Cardiac muscle cell (in vitro differentiated cells and primary cell): ENCODE measurements around the gene TTC28. TPM values are rescaled to one million over a fixed set of nuclear protein-coding genes. Genes with fewer than 3 reads are reported as not detected.
A peak's percentile ranks its signal among the peaks of the same experiment; 100 is the strongest.

Source experiments
- DNase-seq, 2 donors: peaks; one replicate each; pipeline versions ENCODE4 v3.0.0 to v3.0.0-alpha.2; 2010 to 2017; ENCODE audit warnings: low read depth in 1 of 2, low spot score in 1 of 2
- H3K27ac ChIP-seq: fragments of 200-600 bp; sonication (generic); 2 replicates; pipeline ENCODE4 v1.5.1; 2016
- H3K27me3 ChIP-seq: fragments of 200-600 bp; sonication (generic); 2 replicates; pipeline ENCODE4 v1.6.0; 2016; ENCODE audit warnings: control low read depth
- H3K36me3 ChIP-seq: fragments of 200-600 bp; sonication (generic); 2 replicates; pipeline ENCODE4 v1.5.1; 2016; ENCODE audit warnings: control low read depth
- H3K4me1 ChIP-seq: fragments of 200-600 bp; sonication (generic); 2 replicates; pipeline ENCODE4 v1.8.1; 2017; ENCODE audit warnings: low read depth, mild to moderate bottlenecking, mixed run types
- H3K4me3 ChIP-seq: fragments of 200-600 bp; sonication (generic); 2 replicates; pipeline ENCODE4 v1.5.1; 2016; ENCODE audit warnings: mild to moderate bottlenecking
- H3K9me3 ChIP-seq: fragments of 200-600 bp; sonication (generic); 2 replicates; pipeline ENCODE4 v1.5.1; 2017; ENCODE audit warnings: low read depth, mild to moderate bottlenecking, control low read depth
- polyA plus RNA-seq: library from polyadenylated mRNA; unstranded; fragments of >200 nt; fragmentation: Nextera tagmentation; extraction: Ambion mirVana; gene quantifications from 2 replicates; pipeline ENCODE4 v1.2.1, GENCODE V29; 2016
- total RNA-seq: library from RNA; depleted of rRNA; stranded (reverse); fragments of >200 nt; gene quantifications from 2 replicates; pipeline ENCODE4 v1.2.3, GENCODE V29; 2016
- TF ChIP-seq, protein P1 (sequence below): IDR thresholded peaks from 2 replicates; pipeline ENCODE4 v1.5.1; 2012; ENCODE audit warnings: low read depth, mild to moderate bottlenecking, low read length

TTC28 gene
- total and polyA plus RNA-seq, 2 experiments from 2014 or later = 27.3 to 109 TPM

DNA sequence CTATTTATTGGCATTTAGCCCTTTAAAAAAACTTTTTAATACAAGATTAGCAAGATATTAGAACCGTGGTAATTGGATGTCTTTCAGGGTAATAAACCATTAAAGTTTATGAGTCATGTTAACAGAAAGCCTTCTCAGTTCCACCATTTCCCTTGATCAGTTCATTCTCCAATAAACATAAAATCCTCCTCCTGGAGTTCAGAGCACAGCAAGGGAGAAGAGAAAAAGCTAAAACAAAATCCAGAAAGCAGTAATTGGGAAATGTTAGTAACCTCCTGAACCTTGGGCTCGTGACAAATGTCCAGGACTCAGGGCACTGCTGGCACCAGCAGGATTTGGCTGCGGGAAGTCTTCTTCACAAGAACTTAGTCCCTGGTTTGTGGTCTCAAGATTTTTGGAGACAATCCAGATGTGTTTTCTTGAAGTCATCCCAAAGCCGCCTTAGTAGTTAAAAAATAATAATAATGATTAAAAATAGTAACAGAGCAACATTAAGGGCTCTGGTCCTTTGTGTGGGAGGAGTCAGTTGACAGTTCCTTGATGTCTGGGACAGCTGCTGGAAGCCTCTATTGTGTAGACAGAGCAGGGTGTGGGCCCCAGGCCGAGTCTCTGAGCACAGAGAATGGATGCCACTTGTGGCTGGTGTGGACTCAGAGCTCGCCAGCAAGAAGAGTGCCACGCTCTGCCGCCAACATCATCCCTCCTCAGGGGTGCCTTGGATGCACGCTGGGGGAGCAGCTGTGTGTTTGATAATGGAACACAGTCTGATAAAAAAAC is 717.2 kb downstream of the TTC28 start:
- Histone ChIP-seq H3K9me3 (no peaks in the 10 kb centered on the region), H3K27ac (peak overlapping the region; percentile 42), H3K4me3 (no peak overlapping the region), H3K36me3 (no peaks in the 10 kb centered on the region), H3K27me3 (no peaks in the 10 kb centered on the region), H3K4me1 (peaks cover 29% of the 10 kb centered on the region)
- DNase-seq = peak in 1 of 2 donors; percentile 32
- TF ChIP-seq, protein P1, sequence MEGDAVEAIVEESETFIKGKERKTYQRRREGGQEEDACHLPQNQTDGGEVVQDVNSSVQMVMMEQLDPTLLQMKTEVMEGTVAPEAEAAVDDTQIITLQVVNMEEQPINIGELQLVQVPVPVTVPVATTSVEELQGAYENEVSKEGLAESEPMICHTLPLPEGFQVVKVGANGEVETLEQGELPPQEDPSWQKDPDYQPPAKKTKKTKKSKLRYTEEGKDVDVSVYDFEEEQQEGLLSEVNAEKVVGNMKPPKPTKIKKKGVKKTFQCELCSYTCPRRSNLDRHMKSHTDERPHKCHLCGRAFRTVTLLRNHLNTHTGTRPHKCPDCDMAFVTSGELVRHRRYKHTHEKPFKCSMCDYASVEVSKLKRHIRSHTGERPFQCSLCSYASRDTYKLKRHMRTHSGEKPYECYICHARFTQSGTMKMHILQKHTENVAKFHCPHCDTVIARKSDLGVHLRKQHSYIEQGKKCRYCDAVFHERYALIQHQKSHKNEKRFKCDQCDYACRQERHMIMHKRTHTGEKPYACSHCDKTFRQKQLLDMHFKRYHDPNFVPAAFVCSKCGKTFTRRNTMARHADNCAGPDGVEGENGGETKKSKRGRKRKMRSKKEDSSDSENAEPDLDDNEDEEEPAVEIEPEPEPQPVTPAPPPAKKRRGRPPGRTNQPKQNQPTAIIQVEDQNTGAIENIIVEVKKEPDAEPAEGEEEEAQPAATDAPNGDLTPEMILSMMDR = no peak

DNA sequence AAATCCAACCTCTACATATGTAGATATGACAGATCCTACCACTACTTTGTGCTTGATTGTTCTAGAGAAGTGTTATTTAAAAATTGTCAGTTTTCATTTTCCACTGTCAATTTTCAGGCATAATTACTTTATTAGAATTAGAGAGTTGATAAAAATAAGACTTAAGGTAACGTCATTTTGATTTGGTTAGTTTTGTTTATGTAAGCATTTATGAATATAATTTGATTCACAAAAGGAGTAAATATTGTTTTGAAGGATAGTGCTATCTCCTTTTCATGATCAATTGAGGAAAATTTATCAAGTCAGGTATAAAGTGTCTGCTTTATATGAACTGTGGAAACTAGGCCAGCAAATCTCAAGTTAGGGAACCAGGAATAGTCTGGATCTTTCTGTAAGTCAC is 718.0 kb downstream of the TTC28 start:
- Histone ChIP-seq H3K36me3 (no peaks in the 10 kb centered on the region), H3K27me3 (no peaks in the 10 kb centered on the region), H3K4me3 (no peak overlapping the region), H3K4me1 (peaks cover 29% of the 10 kb centered on the region), H3K27ac (no peak overlapping the region), H3K9me3 (no peaks in the 10 kb centered on the region)
- no peak for DNase-seq
- TF ChIP-seq, protein P1 = no peak

DNA sequence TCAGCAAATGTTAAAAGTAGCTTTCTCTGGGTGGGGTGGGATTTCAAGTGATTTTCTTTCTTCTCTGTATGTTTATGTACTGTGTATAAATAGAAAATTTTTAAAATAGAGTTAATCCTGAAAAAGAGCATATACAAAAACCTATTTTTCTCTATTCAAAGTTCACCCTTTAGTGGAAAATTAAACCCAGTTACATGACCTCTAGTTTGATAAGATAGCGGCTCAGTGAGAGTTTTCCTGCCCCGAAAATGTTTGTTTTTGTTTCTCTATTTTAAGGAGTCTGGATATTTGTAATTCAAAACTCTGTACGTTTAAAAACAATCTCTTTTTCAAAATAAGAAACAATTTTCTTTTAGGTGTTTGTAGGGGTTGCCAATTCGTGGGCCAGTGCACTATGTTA is 718.5 kb downstream of the TTC28 start:
- H3K4me3 ChIP-seq = no peak overlapping the region
- no peaks in the 10 kb centered on the region for H3K36me3 ChIP-seq
- no peak for DNase-seq
- peak overlapping the region; percentile 90 for H3K27ac ChIP-seq
- H3K9me3 ChIP-seq = no peaks in the 10 kb centered on the region
- H3K4me1 ChIP-seq = peaks cover 29% of the 10 kb centered on the region
- no peaks in the 10 kb centered on the region for H3K27me3 ChIP-seq
- TF ChIP-seq, protein P1 = no peak

DNA sequence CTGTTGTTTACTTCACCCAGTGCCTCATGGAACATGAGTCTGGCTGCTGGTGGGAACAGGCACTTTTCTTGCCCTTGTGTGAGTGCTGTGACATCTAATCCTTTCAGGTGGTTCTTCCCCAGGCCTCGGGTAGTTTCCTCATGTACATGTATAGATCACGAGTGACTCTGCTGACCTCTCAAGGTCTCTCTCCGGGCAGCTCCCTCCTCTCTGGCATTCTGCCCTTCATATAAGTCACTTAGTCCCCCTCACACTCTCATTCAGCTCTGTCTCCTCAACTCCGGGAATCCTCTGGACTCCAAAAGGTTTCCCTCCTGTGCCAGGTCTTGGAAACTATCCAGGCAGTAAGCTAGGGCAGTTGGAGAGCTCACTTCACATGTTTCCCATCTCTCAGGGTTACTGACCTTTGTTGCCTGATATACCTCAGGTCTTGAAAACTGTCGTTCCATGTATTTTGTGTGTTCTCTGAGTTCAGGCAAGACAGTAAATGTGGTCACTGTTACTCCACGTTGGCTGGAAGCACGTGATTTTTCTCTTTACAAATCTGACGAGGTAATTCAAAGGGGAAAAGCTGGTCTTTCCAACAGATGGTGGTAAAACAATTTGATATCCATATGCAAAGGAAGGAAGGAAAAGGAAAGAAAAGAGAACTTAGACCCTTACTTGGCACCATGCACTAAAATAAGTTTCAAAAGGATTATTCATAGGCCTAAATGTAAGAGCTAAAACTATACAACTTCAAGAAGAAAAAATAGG is 720.1 kb downstream of the TTC28 start:
- H3K27ac ChIP-seq = peak overlapping the region; percentile 90
- no peaks in the 10 kb centered on the region for H3K36me3 ChIP-seq

DNA sequence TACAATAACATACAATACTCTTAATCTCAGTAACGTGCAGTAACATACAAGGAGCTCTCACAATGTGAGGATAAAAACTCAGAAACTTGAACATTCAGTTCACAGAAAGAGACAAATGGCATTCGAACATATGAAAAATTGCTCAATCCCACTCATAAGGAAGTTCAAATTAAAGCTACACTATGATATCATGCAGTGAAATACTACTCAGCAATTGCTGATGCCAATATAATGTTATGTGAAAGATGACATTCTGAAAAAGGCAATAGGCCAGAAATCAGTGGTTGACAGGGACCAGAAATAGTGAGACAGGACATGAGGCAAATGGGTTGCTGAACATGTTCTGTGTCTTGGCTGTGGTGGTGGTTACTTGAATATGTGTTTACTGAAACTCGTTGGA is 726.9 kb downstream of the TTC28 start:
- TF ChIP-seq, protein P1 = no peak
- Histone ChIP-seq H3K9me3 (no peaks in the 10 kb centered on the region), H3K27ac (no peak overlapping the region), H3K27me3 (no peaks in the 10 kb centered on the region), H3K36me3 (no peaks in the 10 kb centered on the region), H3K4me1 (no peaks in the 10 kb centered on the region), H3K4me3 (no peak overlapping the region)
- peak in 1 of 2 donors; percentile 40 for DNase-seq

More for the DNA sequence above, 720.1 kb downstream of the TTC28 start:
- TF ChIP-seq, protein P1 = no peak
- peak in 1 of 2 donors; percentile 77 for DNase-seq
- H3K4me3 ChIP-seq = no peak overlapping the region
- H3K27me3 ChIP-seq = no peaks in the 10 kb centered on the region
- peaks cover 29% of the 10 kb centered on the region for H3K4me1 ChIP-seq
- no peaks in the 10 kb centered on the region for H3K9me3 ChIP-seq
